K562 (cell line): ENCODE data around the gene BRF1. TPM values are rescaled to one million over a fixed set of nuclear protein-coding genes. Genes with fewer than 3 reads are reported as not detected.
A peak's percentile ranks its signal among the peaks of the same experiment; 100 is the strongest.

ENCODE experiments used
- BACH1 ChIP-seq: fragments of 200-800 bp; sonication (Bioruptor generic); IDR thresholded peaks from 2 replicates; pipeline ENCODE4 v1.6.1; 2016; ENCODE audit warnings: missing genetic modification characterization, missing compliant biosample characterization
- CREB1 ChIP-seq, 2 experiments: sonication (generic) in 1 of 2; formaldehyde crosslinking in 1 of 2; IDR thresholded peaks; 2 replicates each; pipeline versions ENCODE4 v1.6.1 to v1.8.0; 2012 to 2022; ENCODE audit warnings: inconsistent platforms in 1 of 2, mild to moderate bottlenecking in 1 of 2, missing genetic modification reagents in 1 of 2, moderate library complexity in 1 of 2
- ERF ChIP-seq: fragments of 450-650 bp; formaldehyde crosslinking; IDR thresholded peaks from 2 replicates; pipeline ENCODE4 v1.4.0; 2020; ENCODE audit warnings: mild to moderate bottlenecking, mixed read lengths
- L3MBTL2 ChIP-seq: fragments of 450-650 bp; IDR thresholded peaks from 2 replicates; pipeline ENCODE4 v1.6.1; 2016; ENCODE audit warnings: mild to moderate bottlenecking, moderate library complexity
- NFIC ChIP-seq: fragments of 450-650 bp; IDR thresholded peaks from 2 replicates; pipeline ENCODE4 v1.6.1; 2017; ENCODE audit warnings: mild to moderate bottlenecking, inconsistent platforms
- RERE ChIP-seq: sonication (generic); formaldehyde crosslinking; IDR thresholded peaks from 2 replicates; pipeline ENCODE4 v1.8.0; 2023; ENCODE audit warnings: missing genetic modification reagents, mild to moderate bottlenecking, borderline replicate concordance
- SMARCA5 ChIP-seq: fragments of 450-650 bp; IDR thresholded peaks from 2 replicates; pipeline ENCODE4 v1.6.1; 2016
- USF2 ChIP-seq: sonication (generic); formaldehyde crosslinking; IDR thresholded peaks from 2 replicates; pipeline ENCODE4 v1.5.0; 2020; ENCODE audit warnings: missing genetic modification reagents
- VEZF1 ChIP-seq: fragments of 200-800 bp; sonication (Bioruptor generic); IDR thresholded peaks from 2 replicates; pipeline ENCODE4 v1.6.1; 2017; ENCODE audit warnings: missing genetic modification characterization, missing compliant biosample characterization
- ZBTB11 ChIP-seq, 3 experiments: fragments of 200-800 bp in 1 of 3; fragments of 250-450 bp in 1 of 3; fragments of 450-650 bp in 1 of 3; sonication (Bioruptor Pico) in 1 of 3; sonication (Bioruptor generic) in 1 of 3; formaldehyde crosslinking in 1 of 3; IDR thresholded peaks; 2 replicates each; pipeline versions ENCODE4 v1.6.1 to v1.8.0; 2016 to 2022; ENCODE audit warnings: mild to moderate bottlenecking in 2 of 3, missing genetic modification characterization in 2 of 3, missing compliant biosample characterization in 1 of 3, moderate library complexity in 1 of 3
- ZNF347 ChIP-seq: fragments of 450-650 bp; formaldehyde crosslinking; IDR thresholded peaks from 2 replicates; pipeline ENCODE4 v1.4.0; 2020; ENCODE audit warnings: low read depth, mild to moderate bottlenecking, moderate library complexity
- ZNF644 ChIP-seq: fragments of 200-800 bp; sonication (Bioruptor generic); IDR thresholded peaks from 2 replicates; pipeline ENCODE4 v1.6.1; 2016; ENCODE audit warnings: low read depth, missing genetic modification characterization, missing compliant biosample characterization
- polyA plus RNA-seq, 8 experiments: library from polyadenylated mRNA; depleted of rRNA in 4 of 8; stranded (reverse) in 5 of 8; unstranded in 3 of 8; fragments of >200 nt; fragmentation: Nextera tagmentation in 2 of 8; fragmentation: Illumina TruSeq in 1 of 8; extraction: Ambion mirVana in 2 of 8; extraction: Trizol in 1 of 8; gene quantifications; 2 replicates each; pipeline versions ENCODE4 v1.2.1 to v1.2.3, GENCODE V29; 2011 to 2014; ENCODE audit warnings: inconsistent platforms in 1 of 8, missing spikeins in 1 of 8
- total RNA-seq, 7 experiments: library from RNA; depleted of rRNA in 6 of 7; stranded (reverse); fragments of >200 nt in 6 of 7; fragmentation: Illumina TruSeq in 2 of 7; extraction: Trizol in 2 of 7; gene quantifications; 2 replicates each; pipeline versions ENCODE4 v1.2.1 to v1.2.3, GENCODE V29; 2011 to 2021; ENCODE audit warnings: low replicate concordance in 1 of 7

BRF1 gene
- total and polyA plus RNA-seq, 9 of the 15 experiments (the other 6 are each of a cell fraction or from before 2014, with no cell fraction given) = 0.14 to 24.6 (median 8.2) TPM

GRCh38 chr14:105180592-105181548 is 119.9 kb downstream of the BRF1 start, which contains the start of gene NUDT14 (continued):
- TF ChIP-seq USF2 (CRISPR knock-in tag) = peak; percentile 51
- TF ChIP-seq ZBTB11 (CRISPR knock-in tag; IDR thresholded peaks at IDR 0.05) = no peak
- no peak for TF ChIP-seq ZNF644 (tag)
- TF ChIP-seq VEZF1 (CRISPR knock-in tag) = peak; percentile 86
- no peak for TF ChIP-seq ERF (CRISPR knock-in tag)
- TF ChIP-seq SMARCA5 = peak; percentile 95
- no peak for TF ChIP-seq RERE
- no peak for TF ChIP-seq L3MBTL2
- no peak for TF ChIP-seq ZNF347 (CRISPR knock-in tag)
- TF ChIP-seq BACH1 (tag) = no peak
- no peak for TF ChIP-seq CREB1 (IDR thresholded peaks at IDR 0.05)
- TF ChIP-seq CREB1 (CRISPR knock-in tag; IDR thresholded peaks at IDR 0.05) = 0 out of 2 replicates have a peak, but pooled peaks have one; percentile 21
- TF ChIP-seq NFIC = no peak
